Spleen (tissue), 11 donors: Measurements from ENCODE around the gene LOXHD1. TPM values are rescaled to one million over a fixed set of nuclear protein-coding genes. Genes with fewer than 3 reads are reported as not detected.
A peak's percentile ranks its signal among the peaks of the same experiment; 100 is the strongest.

Experiments
- DNase-seq: peaks from one replicate; pipeline ENCODE4 v3.0.0-alpha.2; 2020
- H3K27ac ChIP-seq, 8 donors: fragments of 200-600 bp; sonication (generic) in 7 of 8; 1 replicate in 4 of 8; 2 replicates in 4 of 8; pipeline versions ENCODE4 v1.5.0 to v1.8.0; 2016 to 2021; ENCODE audit warnings: inconsistent platforms in 4 of 8, mild to moderate bottlenecking in 4 of 8, moderate library complexity in 1 of 8
- H3K27me3 ChIP-seq, 7 donors: fragments of 200-600 bp; sonication (generic) in 6 of 7; replicated peaks in 1 of 7; 1 replicate in 4 of 7; 2 replicates in 3 of 7; pipeline versions ENCODE4 v1.5.0 to v1.8.0; 2016 to 2021; ENCODE audit warnings: inconsistent platforms in 3 of 7, mild to moderate bottlenecking in 1 of 7
- H3K36me3 ChIP-seq, 6 donors: fragments of 200-600 bp; sonication (generic) in 5 of 6; 1 replicate in 4 of 6; 2 replicates in 2 of 6; pipeline versions ENCODE4 v1.5.0 to v1.8.0; 2016 to 2021; ENCODE audit warnings: inconsistent platforms in 2 of 6
- H3K4me1 ChIP-seq, 6 donors: fragments of 200-600 bp; sonication (generic) in 5 of 6; 1 replicate in 3 of 6; 2 replicates in 3 of 6; pipeline versions ENCODE4 v1.5.0 to v1.8.0; 2016 to 2021; ENCODE audit warnings: inconsistent platforms in 3 of 6
- H3K4me3 ChIP-seq, 8 donors: fragments of 200-600 bp; sonication (generic) in 7 of 8; 1 replicate in 4 of 8; 2 replicates in 4 of 8; pipeline versions ENCODE4 v1.5.0 to v1.8.0; 2016 to 2021; ENCODE audit warnings: inconsistent platforms in 4 of 8, mild to moderate bottlenecking in 4 of 8, moderate library complexity in 2 of 8
- H3K9me3 ChIP-seq, 8 donors: fragments of 200-600 bp; sonication (generic) in 7 of 8; 1 replicate in 4 of 8; 2 replicates in 4 of 8; pipeline versions ENCODE4 v1.5.0 to v1.8.0; 2016 to 2021; ENCODE audit warnings: inconsistent platforms in 4 of 8
- CTCF ChIP-seq, 11 experiments: fragments of 200-600 bp in 7 of 11; fragments of 450-650 bp in 4 of 11; sonication (generic) in 4 of 11; IDR thresholded peaks in 8 of 11; conservative IDR thresholded peaks in 3 of 11; 1 replicate in 7 of 11; 2 replicates in 4 of 11; pipeline versions ENCODE4 v1.4.0 to v1.8.0; 2016 to 2021; ENCODE audit warnings: antibody characterized with exemption in 11 of 11, inconsistent platforms in 4 of 11, mild to moderate bottlenecking in 1 of 11
- POLR2A ChIP-seq, 3 donors: fragments of 450-650 bp; IDR thresholded peaks; one replicate each; pipeline ENCODE4 v1.5.1; 2017; ENCODE audit warnings: antibody characterized with exemption in 3 of 3, mild to moderate bottlenecking in 1 of 3
- POLR2AphosphoS5 ChIP-seq, 3 donors: sonication (generic); formaldehyde crosslinking; IDR thresholded peaks; one replicate each; pipeline ENCODE4 v1.5.1; 2017; ENCODE audit warnings: antibody characterized with exemption in 3 of 3
- WGBS, 5 donors: extraction: QIAGEN DNeasy Blood & Tissue Kit in 3 of 5; methylation state at CpG; one replicate each; pipeline versions ENCODE4 v1.1.5 to v1.1.7; 2013 to 2018; 5-methylcytosine and 5-hydroxymethylcytosine counted together
- intact Hi-C: fragments of 100-400 bp; cut with DNase I; formaldehyde crosslinking; loops from one replicate; pipeline ENCODE4 v1.15.0; 2023; ENCODE audit warnings: low total_unique reads
- polyA plus RNA-seq, 3 donors: library from polyadenylated mRNA; stranded (reverse); fragments of 200-250 nt; gene quantifications; one replicate each; pipeline ENCODE4 v1.2.1, GENCODE V29; 2013
- total RNA-seq, 7 donors: library from RNA; depleted of rRNA in 3 of 7; stranded (reverse); fragments of >200 nt in 3 of 7; fragmentation: NEBNext Ultra II Directional in 4 of 7; extraction: Animal tissue kit (Norgen Biotek cat#: 25700) in 4 of 7; gene quantifications; one replicate each; pipeline versions ENCODE4 v1.1.0 to v1.2.1, GENCODE V29; 2016 to 2021
- donor health status: healthy with polysubstance abuse.
- donor health status: DM: no; HTN: no; CAD: no; lungs with moderate emphysema.
- donor health status: DM: no; HTN: no; CAD: no.
- donor health status: Bipolar disorder and iron deficiency.
- donor health status: healthy.
- donor health status: DM: no; HTN: no; CAD: no.
- donor health status: DM: yes; HTN: yes; CAD: no.

The LOXHD1 gene
- total and polyA plus RNA-seq, 10 donors = 0.09 to 6.0 (median 2.1) TPM

GRCh38 chr18:46704189-46704588 lies 47.2 kb upstream of the LOXHD1 start:
- Histone ChIP-seq H3K4me3 (no peak overlapping the region), H3K36me3 (no peaks in the 10 kb centered on the region), H3K9me3 (no peaks in the 10 kb centered on the region), H3K27ac (no peak overlapping the region), H3K4me1 (no peaks in the 10 kb centered on the region), H3K27me3 (no peaks in the 10 kb centered on the region)
- TF ChIP-seq POLR2AphosphoS5 (IDR thresholded peaks at IDR 0.05) = no peak
- no peak for TF ChIP-seq CTCF (IDR thresholded peaks at IDR 0.05 in 8 of 11, conservative IDR thresholded peaks at IDR 0.05 in 3 of 11)
- WGBS, 5 donors = 52 to 63% (median 56%) methylated on average over 7 of the region's 7 CpGs
- intact Hi-C loops = no loop called here
- no peak for DNase-seq

GRCh38 chr18:46702471-46702870 lies 45.5 kb upstream of the LOXHD1 start:
- H3K36me3 ChIP-seq = no peaks in the 10 kb centered on the region
- no peak for DNase-seq
- no peaks in the 10 kb centered on the region for H3K9me3 ChIP-seq
- no peaks in the 10 kb centered on the region for H3K4me1 ChIP-seq
- no peaks in the 10 kb centered on the region for H3K27me3 ChIP-seq
- intact Hi-C loops = no loop called here
- H3K27ac ChIP-seq = no peak overlapping the region
- 81 to 92% (median 90%) methylated on average over 6 of the region's 6 CpGs for WGBS, 5 donors
- no peak for TF ChIP-seq POLR2AphosphoS5 (IDR thresholded peaks at IDR 0.05)
- TF ChIP-seq CTCF (IDR thresholded peaks at IDR 0.05 in 8 of 11, conservative IDR thresholded peaks at IDR 0.05 in 3 of 11) = no peak
- TF ChIP-seq POLR2A (IDR thresholded peaks at IDR 0.05) = no peak
- H3K4me3 ChIP-seq = no peak overlapping the region

GRCh38 chr18:46700066-46700824 lies 43.2 kb upstream of the LOXHD1 start:
- H3K27ac ChIP-seq = no peak overlapping the region
- peak; percentile 45 for DNase-seq
- no peaks in the 10 kb centered on the region for H3K9me3 ChIP-seq
- no peaks in the 10 kb centered on the region for H3K4me1 ChIP-seq
- WGBS, 5 donors = 61 to 86% (median 80%) methylated on average over 4 to 5 of the region's 5 CpGs
- no peaks in the 10 kb centered on the region for H3K36me3 ChIP-seq
- TF ChIP-seq POLR2A (IDR thresholded peaks at IDR 0.05) (no peak), CTCF (IDR thresholded peaks at IDR 0.05 in 8 of 11, conservative IDR thresholded peaks at IDR 0.05 in 3 of 11) (no peak), POLR2AphosphoS5 (IDR thresholded peaks at IDR 0.05) (no peak)
- intact Hi-C loops = no loop called here
- no peak overlapping the region for H3K4me3 ChIP-seq
- no peaks in the 10 kb centered on the region for H3K27me3 ChIP-seq

GRCh38 chr18:46696702-46697101 lies 39.7 kb upstream of the LOXHD1 start:
- Histone ChIP-seq H3K4me3 (no peak overlapping the region), H3K9me3 (no peaks in the 10 kb centered on the region), H3K27ac (no peak overlapping the region), H3K27me3 (no peaks in the 10 kb centered on the region), H3K36me3 (no peaks in the 10 kb centered on the region), H3K4me1 (no peaks in the 10 kb centered on the region)
- DNase-seq = no peak
- TF ChIP-seq POLR2AphosphoS5 (IDR thresholded peaks at IDR 0.05) (no peak), POLR2A (IDR thresholded peaks at IDR 0.05) (no peak), CTCF (IDR thresholded peaks at IDR 0.05 in 8 of 11, conservative IDR thresholded peaks at IDR 0.05 in 3 of 11) (no peak)
- intact Hi-C loops = no loop called here
